Measurements from ENCODE around the gene NBPF1. TPM values are rescaled to one million over a fixed set of nuclear protein-coding genes. Genes with fewer than 3 reads are reported as not detected.
"Not testable (repeated sequence)": the region's sequence is repeated elsewhere in the genome, so short reads cannot be mapped to it uniquely, and the experiment has no call there.

Gene NBPF1
- total and polyA plus RNA-seq, 9 of the 15 experiments (the other 6 are each of a cell fraction or from before 2014, with no cell fraction given): 5.2 to 42.6 (median 24.1) TPM

DNA sequence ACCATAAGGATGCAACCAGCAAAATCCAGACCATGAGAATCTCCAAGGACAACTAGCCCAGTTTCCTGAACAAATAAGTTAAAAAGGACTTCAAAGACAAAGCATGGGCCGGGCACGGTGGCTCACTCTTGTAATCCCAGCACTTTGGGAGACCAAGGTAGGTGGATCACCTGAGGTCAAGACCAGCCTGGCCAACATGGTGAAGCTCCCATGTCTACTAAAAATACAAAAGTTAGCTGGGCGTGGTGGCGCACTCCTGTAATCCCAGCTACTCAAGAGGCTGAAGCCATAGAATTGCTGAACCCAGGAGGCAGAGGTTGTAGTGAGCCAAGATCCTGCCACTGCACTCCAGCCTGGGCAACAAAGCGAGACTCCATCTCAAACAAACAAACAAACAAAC lies 22.6 kb upstream of the NBPF1 start (continued):
- 0 out of 2 replicates have a peak, but pooled peaks have one; percentile 4 for TF ChIP-seq SUPT5H (IDR thresholded peaks at IDR 0.05)
- TF ChIP-seq, protein P1, sequence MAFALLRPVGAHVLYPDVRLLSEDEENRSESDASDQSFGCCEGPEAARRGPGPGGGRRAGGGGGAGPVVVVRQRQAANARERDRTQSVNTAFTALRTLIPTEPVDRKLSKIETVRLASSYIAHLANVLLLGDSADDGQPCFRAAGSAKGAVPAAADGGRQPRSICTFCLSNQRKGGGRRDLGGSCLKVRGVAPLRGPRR (CRISPR knock-in tag; IDR thresholded peaks at IDR 0.05): 0 out of 2 replicates have a peak, but pooled peaks have one; percentile 38
- TF ChIP-seq, protein P2, sequence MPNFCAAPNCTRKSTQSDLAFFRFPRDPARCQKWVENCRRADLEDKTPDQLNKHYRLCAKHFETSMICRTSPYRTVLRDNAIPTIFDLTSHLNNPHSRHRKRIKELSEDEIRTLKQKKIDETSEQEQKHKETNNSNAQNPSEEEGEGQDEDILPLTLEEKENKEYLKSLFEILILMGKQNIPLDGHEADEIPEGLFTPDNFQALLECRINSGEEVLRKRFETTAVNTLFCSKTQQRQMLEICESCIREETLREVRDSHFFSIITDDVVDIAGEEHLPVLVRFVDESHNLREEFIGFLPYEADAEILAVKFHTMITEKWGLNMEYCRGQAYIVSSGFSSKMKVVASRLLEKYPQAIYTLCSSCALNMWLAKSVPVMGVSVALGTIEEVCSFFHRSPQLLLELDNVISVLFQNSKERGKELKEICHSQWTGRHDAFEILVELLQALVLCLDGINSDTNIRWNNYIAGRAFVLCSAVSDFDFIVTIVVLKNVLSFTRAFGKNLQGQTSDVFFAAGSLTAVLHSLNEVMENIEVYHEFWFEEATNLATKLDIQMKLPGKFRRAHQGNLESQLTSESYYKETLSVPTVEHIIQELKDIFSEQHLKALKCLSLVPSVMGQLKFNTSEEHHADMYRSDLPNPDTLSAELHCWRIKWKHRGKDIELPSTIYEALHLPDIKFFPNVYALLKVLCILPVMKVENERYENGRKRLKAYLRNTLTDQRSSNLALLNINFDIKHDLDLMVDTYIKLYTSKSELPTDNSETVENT (CRISPR knock-in tag; IDR thresholded peaks at IDR 0.05): 0 out of 2 replicates have a peak, but pooled peaks have one; percentile 32

DNA sequence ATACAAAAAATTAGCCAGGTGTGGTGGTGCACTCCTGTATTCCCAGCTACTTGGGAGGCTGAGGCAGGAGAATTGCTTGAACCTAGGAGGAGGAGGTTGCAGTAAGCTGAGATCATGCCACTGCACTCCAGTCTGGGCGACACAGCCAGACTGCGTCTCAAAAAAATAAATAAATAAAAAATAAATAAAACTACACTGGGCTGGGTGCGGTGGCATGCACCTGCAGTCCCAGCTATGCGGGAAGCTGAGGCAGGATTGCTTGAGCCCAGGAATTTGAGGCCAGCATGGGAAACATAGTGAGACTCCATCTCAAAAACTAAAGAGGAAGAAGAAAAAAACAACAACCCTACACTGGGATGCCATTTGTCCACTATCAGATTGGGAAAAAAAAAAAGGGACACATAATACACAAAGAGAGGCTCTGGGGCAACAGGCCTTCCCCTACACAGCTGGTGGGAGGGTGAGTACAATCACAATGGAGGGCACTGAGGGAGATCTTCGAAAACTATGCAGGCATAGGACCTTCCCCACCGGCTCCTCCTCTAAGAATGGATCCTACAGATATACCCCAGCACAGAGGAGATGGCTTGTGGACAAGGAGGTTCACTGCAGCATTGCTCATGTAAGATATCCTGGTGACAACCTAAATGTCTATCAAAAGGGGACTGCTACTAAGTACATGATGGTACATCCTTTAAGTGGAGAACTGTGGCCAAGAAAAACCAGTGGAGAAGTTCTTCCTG lies 20.3 kb upstream of the NBPF1 start:
- FAIRE-seq; H3K27me3 ChIP-seq (ENCODE audit: control insufficient read depth in 2 of 2, insufficient read depth in 2 of 2, low read length in 2 of 2); H3K9me3 ChIP-seq (replicated peaks; ENCODE audit: control insufficient read depth, insufficient read depth, low read depth, low read length); H3K9me1 ChIP-seq (ENCODE audit: control insufficient read depth, insufficient read depth, low read length); H2AFZ ChIP-seq (ENCODE audit: low read depth, low read length); in situ Hi-C loops (cut with MboI); BruUV-seq (replicated peaks); H3K9ac ChIP-seq (ENCODE audit: insufficient read depth in 1 of 2, low read depth in 2 of 2, low read length in 2 of 2); H3K27ac ChIP-seq (ENCODE audit: extremely low read depth, low read depth, low read length); H4K20me1 ChIP-seq (replicated peaks; ENCODE audit: control insufficient read depth, insufficient read depth, low read length); intact Hi-C loops (cut with micrococcal nuclease); CTCF ChIA-PET (ENCODE audit: low intra/inter-chr PET ratio); ATAC-seq; H3K4me3 ChIP-seq; H3K4me2 ChIP-seq (ENCODE audit: insufficient read depth, low read length); TF ChIP-seq NR2C2 (tag; IDR thresholded peaks at IDR 0.05): not testable (repeated sequence)
- Histone ChIP-seq H3K36me3 (ENCODE audit: control insufficient read depth, insufficient read depth, low read length) (peaks cover 72% of the 10 kb centered on the region), H3K79me2 (ENCODE audit: control insufficient read depth, insufficient read depth, low read length) (peaks cover 36% of the 10 kb centered on the region), H3K4me1 (replicated peaks in 1 of 2; ENCODE audit: control insufficient read depth in 2 of 2, insufficient read depth in 2 of 2, low read length in 2 of 2) (peaks cover 0 to 17% of the 10 kb centered on the region in 2 experiments; a peak in 1 of 5 replicates)
- TF ChIP-seq ZNF408 (CRISPR knock-in tag; IDR thresholded peaks at IDR 0.05; ENCODE audit: low read depth) (0 out of 2 replicates have a peak, but pooled peaks have one; percentile 32), SIN3A (IDR thresholded peaks at IDR 0.05; ENCODE audit: borderline replicate concordance in 2 of 2, control insufficient read depth in 1 of 2, low read depth in 2 of 2, low read length in 2 of 2) (0 out of 4 replicates have a peak, but pooled peaks of 1 of the 2 experiments have one; percentile 22), ZNF133 (CRISPR knock-in tag; IDR thresholded peaks at IDR 0.05) (0 out of 2 replicates have a peak, but pooled peaks have one; percentile 49), NR2C2 (CRISPR knock-in tag; IDR thresholded peaks at IDR 0.05) (0 out of 2 replicates have a peak, but pooled peaks have one; percentile 41), HNRNPLL (IDR thresholded peaks at IDR 0.05; ENCODE audit: low read depth, low read length, poor library complexity, severe bottlenecking) (peak; percentile 6), ZNF707 (CRISPR knock-in tag; conservative IDR thresholded peaks at IDR 0.05) (0 out of 2 replicates have a peak, but pooled peaks have one; percentile 19), ZNF224 (CRISPR knock-in tag; IDR thresholded peaks at IDR 0.05) (0 out of 2 replicates have a peak, but pooled peaks have one; percentile 54), OTX1 (CRISPR knock-in tag; IDR thresholded peaks at IDR 0.05) (0 out of 2 replicates have a peak, but pooled peaks have one; percentile 7)
- POLR2A ChIA-PET: interaction anchor here (0.6 to 5.8 kb wide), 4 partner anchors 9 to 425 kb away, joined by 3 to 37 read pairs (median 22); no protein-coding TSS in a partner anchor
- DNase-seq (ENCODE audit: extremely low read depth in 1 of 4, low spot score in 3 of 4): peak in 2 of 4 experiments; percentile 42 to 49
- WGBS (ENCODE audit: insufficient coverage, low coverage, missing lambda C conversion rate): 96% methylated on average over 6 of the region's 6 CpGs
